ENCODE results near the gene SH3PXD2A. TPM values are rescaled to one million over a fixed set of nuclear protein-coding genes. Genes with fewer than 3 reads are reported as not detected.
A peak's percentile ranks its signal among the peaks of the same experiment; 100 is the strongest.
"Not testable (repeated sequence)": the region's sequence is repeated elsewhere in the genome, so short reads cannot be mapped to it uniquely, and the experiment has no call there.

The SH3PXD2A gene
- total and polyA plus RNA-seq, 4 experiments from 2014 or later = 0.39 to 17.5 (median 8.9) TPM

- H3K27me3 ChIP-seq (ENCODE audit: insufficient read depth, low read length); H3K9me3 Mint-ChIP-seq; DNase-seq; H3K9me3 ChIP-seq (ENCODE audit: control insufficient read depth in 1 of 2, low read length in 2 of 2); H3K27me3 Mint-ChIP-seq; H3K36me3 ChIP-seq (ENCODE audit: insufficient read depth, low read length); H3K36me3 Mint-ChIP-seq: not testable (repeated sequence)
- intact Hi-C loops (cut with micrococcal nuclease) = loop anchor here (1.0 to 5.0 kb wide), 3 partner anchors 28 to 84 kb away; partner anchors contain the start of gene SH3PXD2A
- H3K4me1 ChIP-seq (ENCODE audit: insufficient read depth, low read length) = peaks cover 26% of the 10 kb centered on the region
- peak overlapping the region; percentile 83 to 87 for H3K4me3 ChIP-seq (ENCODE audit: low read length in 2 of 2)
- peaks cover 24 to 48% (median 30%) of the 10 kb centered on the region in 4 donors for H3K4me1 Mint-ChIP-seq
- H3K4me3 Mint-ChIP-seq = peak overlapping the region; percentile 88 to 95 (median 92)
- peak overlapping the region; percentile 59 for H3K27ac ChIP-seq (ENCODE audit: low read depth, low read length)
- H3K27ac Mint-ChIP-seq = peak overlapping the region in 6 of 7 donors; percentile 65 to 93 (median 91)
- ChIA-PET CTCF (ENCODE audit: partially characterized antibody) (interaction anchor here (0.7 to 2.3 kb wide), 15 partner anchors 8 to 87 kb away, joined by 3 to 12 read pairs (median 4); no protein-coding TSS in a partner anchor), POLR2A (ENCODE audit: partially characterized antibody) (interaction anchor here (0.6 to 4.8 kb wide), 10 partner anchors 9 to 348 kb away, joined by 3 to 32 read pairs (median 6); no protein-coding TSS in a partner anchor)
These were observed 82.5 kb downstream of the SH3PXD2A start for GRCh38 chr10:103772846-103773245.

GRCh38 chr10:103772096-103772845, 83.1 kb downstream of the SH3PXD2A start:
- intact Hi-C loops (cut with micrococcal nuclease) = loop anchor here (1.0 to 5.0 kb wide), 3 partner anchors 27 to 85 kb away; partner anchors contain the start of gene SH3PXD2A
- Mint-ChIP-seq H3K4me3 (peak overlapping the region; percentile 88 to 95 (median 92)), H3K27me3 (no peaks in the 10 kb centered on the region), H3K9me3 (no peaks in the 10 kb centered on the region), H3K4me1 (peaks cover 25 to 54% (median 34%) of the 10 kb centered on the region in 4 donors), H3K36me3 (peaks cover 0 to 2% of the 10 kb centered on the region in 2 donors), H3K27ac (peak overlapping the region; percentile 65 to 93 (median 91))
- H3K36me3 ChIP-seq (ENCODE audit: insufficient read depth, low read length) = no peaks in the 10 kb centered on the region
- H3K4me3 ChIP-seq (ENCODE audit: low read length in 2 of 2) = peak overlapping the region; percentile 83 to 87
- H3K9me3 ChIP-seq (ENCODE audit: control insufficient read depth in 1 of 2, low read length in 2 of 2) = no peaks in the 10 kb centered on the region
- DNase-seq = peak; percentile 47 to 64 (median 56)
- H3K27me3 ChIP-seq (ENCODE audit: insufficient read depth, low read length) = no peaks in the 10 kb centered on the region
- POLR2A ChIA-PET (ENCODE audit: partially characterized antibody) = interaction anchor here (0.6 to 4.8 kb wide), 11 partner anchors 9 to 348 kb away, joined by 3 to 32 read pairs (median 5); no protein-coding TSS in a partner anchor
- CTCF ChIA-PET (ENCODE audit: partially characterized antibody) = interaction anchor here (0.5 to 2.3 kb wide), 15 partner anchors 7 to 1993 kb away, joined by 3 to 12 read pairs (median 4); no protein-coding TSS in a partner anchor
- H3K27ac ChIP-seq (ENCODE audit: low read depth, low read length) = peak overlapping the region; percentile 59
- H3K4me1 ChIP-seq (ENCODE audit: insufficient read depth, low read length) = peaks cover 31% of the 10 kb centered on the region

DNA sequence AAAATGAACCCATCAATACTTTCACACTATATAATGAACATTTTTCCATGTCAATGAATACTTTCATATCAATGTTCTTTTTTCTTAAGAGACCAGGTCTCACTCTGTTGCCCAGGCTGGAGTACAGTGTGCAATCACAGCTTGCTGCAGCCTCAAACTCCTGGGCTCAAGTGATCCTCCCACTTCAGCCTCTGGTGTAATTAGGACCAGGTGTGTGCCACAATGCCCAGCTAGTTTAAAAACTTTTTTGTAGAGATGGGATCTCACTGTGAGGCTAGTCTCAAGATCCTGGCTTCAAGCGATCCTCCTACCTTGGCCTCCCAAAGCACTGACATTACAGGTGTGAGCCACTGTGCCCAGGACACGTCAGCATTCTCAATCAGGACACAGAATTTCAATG, 85.2 kb downstream of the SH3PXD2A start:
- H3K4me3 ChIP-seq (ENCODE audit: low read length in 2 of 2) = no peak overlapping the region
- Mint-ChIP-seq H3K4me3 (no peak overlapping the region), H3K4me1 (peaks cover 41 to 71% (median 53%) of the 10 kb centered on the region in 4 donors), H3K9me3 (no peaks in the 10 kb centered on the region), H3K27me3 (no peaks in the 10 kb centered on the region), H3K36me3 (peaks cover 0 to 2% of the 10 kb centered on the region in 2 donors), H3K27ac (peak overlapping the region in 3 of 7 donors; percentile 4 to 22 (median 22))
- POLR2A ChIA-PET (ENCODE audit: partially characterized antibody) = no interaction called here
- no peaks in the 10 kb centered on the region for H3K9me3 ChIP-seq (ENCODE audit: control insufficient read depth in 1 of 2, low read length in 2 of 2)
- no peaks in the 10 kb centered on the region for H3K27me3 ChIP-seq (ENCODE audit: insufficient read depth, low read length)
- H3K27ac ChIP-seq (ENCODE audit: low read depth, low read length) = no peak overlapping the region
- CTCF ChIA-PET (ENCODE audit: partially characterized antibody) = interaction anchor here (1.0 kb wide), 1 partner anchor 17 kb away, joined by 3 read pairs; no protein-coding TSS in a partner anchor
- DNase-seq = no peak
- intact Hi-C loops (cut with micrococcal nuclease) = loop anchor here (5.0 kb wide), 1 partner anchor 87 kb away; the partner anchor contains the start of gene SH3PXD2A
- peaks cover 53% of the 10 kb centered on the region for H3K4me1 ChIP-seq (ENCODE audit: insufficient read depth, low read length)
- no peaks in the 10 kb centered on the region for H3K36me3 ChIP-seq (ENCODE audit: insufficient read depth, low read length)

GRCh38 chr10:103769176-103769575, 86.2 kb downstream of the SH3PXD2A start:
- peak overlapping the region in 1 of 8 donors; percentile 46 for H3K4me3 Mint-ChIP-seq
- H3K4me1 Mint-ChIP-seq = peaks cover 48 to 79% (median 63%) of the 10 kb centered on the region in 4 donors
- intact Hi-C loops (cut with micrococcal nuclease) = no loop called here
- H3K9me3 ChIP-seq (ENCODE audit: control insufficient read depth in 1 of 2, low read length in 2 of 2) = no peaks in the 10 kb centered on the region
- no peaks in the 10 kb centered on the region for H3K27me3 ChIP-seq (ENCODE audit: insufficient read depth, low read length)
- peak overlapping the region in 2 of 7 donors; percentile 4 to 61 for H3K27ac Mint-ChIP-seq
- peaks cover 0 to 2% of the 10 kb centered on the region in 2 donors for H3K36me3 Mint-ChIP-seq
- H3K4me1 ChIP-seq (ENCODE audit: insufficient read depth, low read length) = peaks cover 62% of the 10 kb centered on the region
- H3K27me3 Mint-ChIP-seq = no peaks in the 10 kb centered on the region
- H3K36me3 ChIP-seq (ENCODE audit: insufficient read depth, low read length) = no peaks in the 10 kb centered on the region
- no peak overlapping the region for H3K4me3 ChIP-seq (ENCODE audit: low read length in 2 of 2)
- ChIA-PET CTCF (ENCODE audit: partially characterized antibody) (interaction anchor here (1.4 to 1.6 kb wide), 2 partner anchors 9 to 57 kb away, joined by 4 to 5 read pairs; no protein-coding TSS in a partner anchor), POLR2A (ENCODE audit: partially characterized antibody) (interaction anchor here (1.0 to 9.1 kb wide), 3 partner anchors 9 to 18 kb away, joined by 3 to 168 read pairs (median 3); no protein-coding TSS in a partner anchor)
- H3K9me3 Mint-ChIP-seq = no peaks in the 10 kb centered on the region
- no peak for DNase-seq
- no peak overlapping the region for H3K27ac ChIP-seq (ENCODE audit: low read depth, low read length)

- ChIA-PET CTCF (ENCODE audit: partially characterized antibody) (interaction anchor here (1.4 to 1.6 kb wide), 2 partner anchors 10 to 56 kb away, joined by 4 to 5 read pairs; no protein-coding TSS in a partner anchor), POLR2A (ENCODE audit: partially characterized antibody) (interaction anchor here (1.5 to 9.1 kb wide), 2 partner anchors 9 to 17 kb away, joined by 3 to 168 read pairs; no protein-coding TSS in a partner anchor)
- peaks cover 0 to 2% of the 10 kb centered on the region in 2 donors for H3K36me3 Mint-ChIP-seq
- Histone ChIP-seq H3K27me3 (ENCODE audit: insufficient read depth, low read length) (no peaks in the 10 kb centered on the region), H3K9me3 (ENCODE audit: control insufficient read depth in 1 of 2, low read length in 2 of 2) (no peaks in the 10 kb centered on the region), H3K27ac (ENCODE audit: low read depth, low read length) (no peak overlapping the region), H3K4me1 (ENCODE audit: insufficient read depth, low read length) (peaks cover 71% of the 10 kb centered on the region), H3K36me3 (ENCODE audit: insufficient read depth, low read length) (no peaks in the 10 kb centered on the region), H3K4me3 (ENCODE audit: low read length in 2 of 2) (no peak overlapping the region)
- H3K4me3 Mint-ChIP-seq = no peak overlapping the region
- H3K9me3 Mint-ChIP-seq = no peaks in the 10 kb centered on the region
- intact Hi-C loops (cut with micrococcal nuclease) = no loop called here
- H3K27ac Mint-ChIP-seq = peak overlapping the region in 1 of 7 donors; percentile 29
- H3K27me3 Mint-ChIP-seq = no peaks in the 10 kb centered on the region
- no peak for DNase-seq
- H3K4me1 Mint-ChIP-seq = peaks cover 53 to 83% (median 70%) of the 10 kb centered on the region in 4 donors
These were observed 87.0 kb downstream of the SH3PXD2A start for GRCh38 chr10:103768345-103768744.

GRCh38 chr10:103767756-103768155, 87.6 kb downstream of the SH3PXD2A start:
- H3K27me3 Mint-ChIP-seq = no peaks in the 10 kb centered on the region
- Histone ChIP-seq H3K27me3 (ENCODE audit: insufficient read depth, low read length) (no peaks in the 10 kb centered on the region), H3K4me1 (ENCODE audit: insufficient read depth, low read length) (peaks cover 72% of the 10 kb centered on the region), H3K36me3 (ENCODE audit: insufficient read depth, low read length) (no peaks in the 10 kb centered on the region), H3K9me3 (ENCODE audit: control insufficient read depth in 1 of 2, low read length in 2 of 2) (no peaks in the 10 kb centered on the region), H3K27ac (ENCODE audit: low read depth, low read length) (no peak overlapping the region), H3K4me3 (ENCODE audit: low read length in 2 of 2) (no peak overlapping the region)
- H3K27ac Mint-ChIP-seq = peak overlapping the region in 2 of 7 donors; percentile 24 to 31
- peaks cover 0 to 2% of the 10 kb centered on the region in 2 donors for H3K36me3 Mint-ChIP-seq
- CTCF ChIA-PET (ENCODE audit: partially characterized antibody) = interaction anchor here (1.6 kb wide), 1 partner anchor 10 kb away, joined by 5 read pairs; no protein-coding TSS in a partner anchor
- intact Hi-C loops (cut with micrococcal nuclease) = no loop called here
- DNase-seq = no peak
- peaks cover 56 to 87% (median 74%) of the 10 kb centered on the region in 4 donors for H3K4me1 Mint-ChIP-seq
- POLR2A ChIA-PET (ENCODE audit: partially characterized antibody) = interaction anchor here (1.5 to 9.1 kb wide), 2 partner anchors 9 to 17 kb away, joined by 3 to 168 read pairs; no protein-coding TSS in a partner anchor
- peak overlapping the region in 1 of 8 donors; percentile 9 for H3K4me3 Mint-ChIP-seq
- H3K9me3 Mint-ChIP-seq = no peaks in the 10 kb centered on the region
